Measurements from ENCODE around the gene DVL1.
"Not testable (repeated sequence)": the region's sequence is repeated elsewhere in the genome, so short reads cannot be mapped to it uniquely, and the experiment has no call there.

The DVL1 gene

GRCh38 chr1:1324524-1325287 is 24.5 kb downstream of the DVL1 start, which contains the start of the genes CPTP and INTS11:
CPTP (plus strand) TSS chr1:1324802; CDS start chr1:1326911, 2,109 bp downstream.
INTS11 (minus strand) TSS chr1:1324660; CDS start chr1:1324608, 52 bp downstream.
- peak; percentile 92 for DNase-seq (ENCODE audit: low read depth)

DNA sequence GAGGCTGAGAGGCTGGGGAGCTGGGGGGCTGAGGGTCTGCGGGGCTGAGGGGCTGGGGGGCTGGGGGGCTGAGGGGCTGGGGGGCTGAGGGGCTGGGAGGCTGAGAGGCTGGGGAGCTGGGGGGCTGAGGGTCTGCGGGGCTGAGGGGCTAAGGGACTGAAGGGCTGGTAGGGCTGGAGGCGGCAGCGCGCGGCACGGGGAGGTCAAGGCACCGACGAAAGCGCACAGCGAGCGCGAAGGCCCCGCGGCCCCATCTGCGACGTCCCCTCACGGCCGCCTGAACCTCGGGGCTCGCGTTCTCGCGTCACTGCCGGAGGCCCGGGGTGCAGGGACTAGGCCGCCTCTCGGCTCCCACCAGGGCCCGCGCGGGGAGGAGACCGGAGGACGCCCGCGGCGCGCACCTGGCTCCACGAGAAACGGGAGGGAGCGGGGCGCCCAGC is 25.1 kb downstream of the DVL1 start:
- no peak for DNase-seq (ENCODE audit: low read depth)

- no peak for DNase-seq (ENCODE audit: low read depth)
Observed at GRCh38 chr1:1322952-1323351, 26.3 kb downstream of the DVL1 start.

GRCh38 chr1:1322418-1322817 is 26.8 kb downstream of the DVL1 start:
- no peak for DNase-seq (ENCODE audit: low read depth)

- DNase-seq (ENCODE audit: low read depth), result no peak
Observed at GRCh38 chr1:1321477-1321876, 27.7 kb downstream of the DVL1 start.

DNA sequence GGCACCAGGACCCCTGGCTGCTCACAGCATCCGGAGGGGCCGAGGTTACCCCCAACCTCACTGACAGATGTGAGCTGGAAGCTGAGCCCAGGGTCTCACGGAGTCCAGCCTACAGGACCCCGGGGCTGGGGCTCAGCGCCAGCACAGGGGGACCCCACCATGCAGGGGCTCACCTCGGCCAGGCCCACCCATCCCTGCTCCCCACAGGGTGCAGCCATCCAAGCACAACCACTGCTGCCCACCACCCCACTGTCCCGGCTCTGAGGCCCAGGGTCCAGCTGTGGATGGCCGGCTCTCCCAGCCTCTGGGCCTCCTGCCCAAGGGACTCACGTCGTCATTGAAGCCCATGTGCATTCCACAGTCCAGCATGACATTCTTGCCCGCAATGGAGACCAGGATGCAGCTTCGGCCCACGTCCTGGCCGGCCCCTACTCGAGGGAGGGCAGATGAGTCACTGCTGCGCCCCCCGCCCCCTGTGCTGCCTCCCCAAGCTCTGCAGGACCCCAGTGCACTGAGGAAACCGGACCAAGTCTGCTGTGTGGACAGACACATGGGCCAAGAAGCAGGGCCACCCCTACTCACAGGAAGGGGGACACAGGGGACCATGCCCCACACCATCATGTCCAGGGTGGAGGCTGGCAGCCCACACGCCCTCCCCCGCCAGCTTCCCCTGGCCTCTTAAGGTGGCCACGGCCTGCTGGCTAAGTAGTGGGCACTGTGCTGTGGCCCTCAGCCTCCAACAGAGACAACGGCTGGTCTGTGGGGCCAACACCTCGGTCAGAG is 28.4 kb downstream of the DVL1 start:
- no peak for DNase-seq (ENCODE audit: low read depth)

DNA sequence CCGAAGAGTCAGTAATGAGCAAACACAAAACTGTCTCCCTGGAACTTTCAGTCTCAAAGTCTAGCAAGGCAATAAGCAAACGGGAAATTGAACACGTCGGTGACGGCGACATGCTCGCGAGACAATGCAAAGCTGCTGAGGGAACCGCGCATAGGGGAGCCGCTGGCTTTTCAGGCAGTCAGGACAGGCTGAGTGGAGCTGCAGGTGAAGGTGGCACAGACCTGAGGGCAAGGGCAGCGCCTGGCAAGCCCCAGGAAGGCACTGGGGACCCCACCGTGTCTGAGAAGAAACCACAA is 29.6 kb downstream of the DVL1 start:
- no peak for DNase-seq (ENCODE audit: low read depth)

DNA sequence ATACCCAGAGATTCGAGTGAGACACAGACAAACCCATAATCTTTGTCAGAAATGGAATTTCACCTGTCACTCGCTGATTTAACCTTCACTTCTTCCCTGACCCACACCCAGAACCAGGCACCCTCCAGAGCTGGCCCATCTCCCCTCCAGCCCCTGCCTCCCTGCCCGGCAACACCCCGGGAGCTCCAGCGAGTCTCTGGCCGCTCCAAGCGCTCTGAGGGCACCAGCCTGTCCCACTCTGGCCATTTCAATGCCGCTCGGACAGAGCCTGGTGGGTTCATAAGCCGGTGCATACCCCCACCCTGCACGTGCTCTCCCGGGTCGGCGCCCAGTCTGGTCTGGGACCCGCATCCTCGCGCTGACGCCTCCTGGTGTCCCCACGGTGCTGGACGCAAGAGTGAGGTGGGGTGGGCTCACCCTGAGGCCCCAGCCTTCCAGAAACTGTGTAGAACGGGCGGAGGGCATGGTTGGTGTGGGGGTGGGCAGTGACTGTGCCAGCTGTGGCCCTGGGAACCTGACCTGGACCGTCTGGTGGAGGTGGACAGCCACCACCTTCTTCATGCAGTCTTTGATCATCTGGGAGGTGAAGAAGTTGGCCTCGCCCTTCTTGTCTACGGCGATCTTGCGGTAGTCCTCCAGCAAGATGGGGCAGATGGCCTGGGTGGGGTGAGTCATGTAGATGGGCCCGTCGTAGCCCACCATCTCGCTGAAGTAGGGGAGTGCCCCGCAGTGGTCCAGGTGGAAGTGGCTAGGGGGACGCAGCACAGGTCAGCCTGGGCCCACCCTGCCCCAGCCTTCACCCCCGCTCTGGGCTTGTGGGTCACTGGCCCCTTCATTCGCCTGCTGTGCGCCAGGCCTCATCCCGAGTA is 30.2 kb downstream of the DVL1 start:
- no peak for DNase-seq (ENCODE audit: low read depth)

GRCh38 chr1:1318131-1318652 is 31.0 kb downstream of the DVL1 start:
- peak; percentile 88 for DNase-seq (ENCODE audit: low read depth)

DNA sequence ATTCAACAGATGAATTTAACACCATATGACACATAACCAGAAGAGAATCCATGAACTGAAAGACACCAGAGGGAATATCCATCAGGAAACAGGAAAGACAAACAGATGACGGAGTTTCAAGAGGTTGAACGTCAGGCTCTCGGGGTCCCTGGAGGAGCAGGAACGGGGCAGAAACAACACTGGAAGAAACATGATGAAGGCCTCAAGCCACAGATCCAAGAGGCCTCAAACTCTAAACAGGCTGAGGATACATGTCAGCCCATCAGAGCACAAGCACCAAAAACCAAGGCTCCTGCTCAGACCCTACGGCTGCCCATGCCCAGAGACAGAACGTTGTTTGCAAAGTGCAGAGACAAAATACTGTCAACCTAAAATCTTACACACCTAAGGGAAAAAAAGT is 31.8 kb downstream of the DVL1 start:
- DNase-seq (ENCODE audit: low read depth), result no peak

DNA sequence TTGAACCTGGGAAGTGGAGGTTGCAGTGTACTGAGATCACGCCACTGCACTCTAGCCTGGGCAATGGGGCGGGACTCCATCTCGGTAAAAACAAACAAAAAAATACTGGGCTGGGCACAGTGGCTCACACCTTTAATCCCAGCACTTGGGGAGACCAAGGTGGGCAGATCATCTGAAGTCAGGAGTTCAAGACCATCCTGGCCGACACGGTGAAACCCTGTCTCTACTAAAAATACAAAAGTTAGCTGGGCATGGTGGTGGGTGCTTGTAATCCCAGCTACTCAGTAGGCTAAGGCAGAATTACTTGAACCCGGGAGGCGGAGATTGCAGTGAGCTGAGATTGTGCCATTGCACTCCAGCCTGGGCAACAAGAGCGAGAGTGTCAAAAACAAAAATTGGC is 33.0 kb downstream of the DVL1 start:
- not testable (repeated sequence) for DNase-seq (ENCODE audit: low read depth)

DNA sequence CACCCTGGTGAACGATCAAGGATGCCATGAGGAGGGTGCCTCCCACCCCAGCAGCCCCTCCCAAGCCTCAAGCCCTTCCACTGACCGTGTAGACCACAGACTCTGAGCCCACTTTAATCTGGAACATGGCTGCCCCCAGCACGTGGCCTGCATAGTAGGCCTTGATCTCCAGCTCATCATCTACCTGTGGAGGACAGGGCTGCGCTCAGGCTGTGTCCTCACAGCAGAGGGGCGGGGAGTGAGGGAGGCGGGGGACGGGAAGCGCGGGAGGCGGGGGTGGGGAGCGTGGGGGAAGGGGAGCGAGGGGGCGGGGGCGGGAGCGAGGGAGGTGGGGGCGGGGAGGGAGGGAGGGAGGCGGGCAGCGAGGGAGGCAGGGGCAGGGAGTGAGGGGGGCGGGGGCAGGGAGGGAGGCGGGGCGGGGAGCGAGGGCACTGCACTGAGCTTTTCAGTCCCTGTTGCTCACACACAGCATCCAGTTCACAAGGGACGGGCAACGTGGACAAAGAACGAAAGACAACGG is 33.7 kb downstream of the DVL1 start:
- no peak for DNase-seq (ENCODE audit: low read depth)

- DNase-seq (ENCODE audit: low read depth), result no peak
Observed at GRCh38 chr1:1314678-1315335, 34.4 kb downstream of the DVL1 start.

GRCh38 chr1:1314237-1314586 is 35.0 kb downstream of the DVL1 start:
- DNase-seq (ENCODE audit: low read depth), result no peak

DNA sequence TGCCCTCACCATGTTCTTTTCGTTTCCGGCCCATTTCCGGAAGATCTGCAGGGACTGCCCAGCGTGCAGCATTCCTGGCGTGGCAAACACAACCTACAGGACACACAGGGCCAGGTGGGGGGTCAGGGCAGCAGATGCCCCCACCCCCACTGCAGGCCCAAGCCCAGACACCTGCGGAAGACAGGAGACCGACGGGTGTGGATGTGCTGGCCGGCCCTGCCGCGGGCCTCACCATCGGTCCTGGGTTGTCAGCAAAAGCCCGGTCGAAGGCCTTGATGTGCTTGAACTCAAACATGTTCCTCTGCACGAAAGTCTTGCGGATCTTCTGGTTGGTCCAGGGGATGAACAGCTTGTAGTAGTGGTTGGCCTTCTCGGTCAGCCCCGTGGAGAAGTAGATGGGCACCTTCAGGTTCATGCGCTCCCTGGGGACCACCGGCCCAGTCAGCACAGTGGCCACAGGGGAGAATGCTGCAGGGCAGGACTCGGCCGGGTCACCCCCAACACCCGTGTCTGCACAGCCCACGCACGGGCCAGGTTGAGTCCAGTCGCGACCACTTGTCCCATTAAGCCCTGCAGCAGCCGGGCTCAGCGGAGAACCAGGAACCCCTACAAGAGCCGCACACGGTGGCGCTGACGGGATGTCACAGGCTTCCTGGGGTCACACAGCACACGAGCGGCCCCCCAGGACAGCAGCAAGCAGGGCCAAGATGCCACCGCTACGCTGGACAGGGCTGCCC is 35.5 kb downstream of the DVL1 start:
- no peak for DNase-seq (ENCODE audit: low read depth)

GRCh38 chr1:1312450-1313314 is 36.5 kb downstream of the DVL1 start:
- no peak for DNase-seq (ENCODE audit: low read depth)

GRCh38 chr1:1311107-1312104 is 37.8 kb downstream of the DVL1 start:
- DNase-seq (ENCODE audit: low read depth), result no peak

GRCh38 chr1:1310476-1311053 is 38.7 kb downstream of the DVL1 start:
- DNase-seq (ENCODE audit: low read depth), result no peak
